ENCODE results near the gene TPCN2.
"Not testable (repeated sequence)": the region's sequence is repeated elsewhere in the genome, so short reads cannot be mapped to it uniquely, and the experiment has no call there.

TPCN2 gene

GRCh38 chr11:69059429-69059828 is 10.7 kb downstream of the TPCN2 start:
- no peak for DNase-seq

GRCh38 chr11:69059985-69060384 is 11.3 kb downstream of the TPCN2 start:
- no peak for DNase-seq

GRCh38 chr11:69060806-69061712 is 12.3 kb downstream of the TPCN2 start:
- no peak for DNase-seq

- DNase-seq: no peak
These were observed 13.0 kb downstream of the TPCN2 start for GRCh38 chr11:69061713-69062053.

GRCh38 chr11:69062169-69062855 is 13.6 kb downstream of the TPCN2 start:
- DNase-seq: no peak

- no peak for DNase-seq
These were observed 14.3 kb downstream of the TPCN2 start for GRCh38 chr11:69062873-69063651.

GRCh38 chr11:69063652-69064260 is 15.0 kb downstream of the TPCN2 start:
- no peak for DNase-seq

- no peak for DNase-seq
These were observed 15.7 kb downstream of the TPCN2 start for GRCh38 chr11:69064394-69064957.

- DNase-seq: no peak
These were observed 16.5 kb downstream of the TPCN2 start for GRCh38 chr11:69065147-69065710.

- no peak for DNase-seq
These were observed 17.7 kb downstream of the TPCN2 start for GRCh38 chr11:69066122-69067112.

- DNase-seq: no peak
These were observed 18.5 kb downstream of the TPCN2 start for GRCh38 chr11:69067200-69067599.

- no peak for DNase-seq
These were observed 22.5 kb downstream of the TPCN2 start for GRCh38 chr11:69071086-69071800.

- no peak for DNase-seq
These were observed 23.2 kb downstream of the TPCN2 start for GRCh38 chr11:69071956-69072355.

- DNase-seq: no peak
These were observed 24.7 kb downstream of the TPCN2 start for GRCh38 chr11:69073469-69073868.

- DNase-seq: no peak
These were observed 25.8 kb downstream of the TPCN2 start for GRCh38 chr11:69074375-69075140.

- DNase-seq: no peak
These were observed 26.8 kb downstream of the TPCN2 start for GRCh38 chr11:69075421-69076128.

GRCh38 chr11:69076129-69076791 is 27.5 kb downstream of the TPCN2 start:
- DNase-seq: no peak

GRCh38 chr11:69076977-69077376 is 28.2 kb downstream of the TPCN2 start:
- not testable (repeated sequence) for DNase-seq
